NB4 (cell line): Measurements from ENCODE around the gene ZP1.
A peak's percentile ranks its signal among the peaks of the same experiment; 100 is the strongest.

Experiments
- DNase-seq: peaks from one replicate; pipeline ENCODE4 v3.0.0; 2010; ENCODE audit warnings: low read depth
- H3K4me3 ChIP-seq: one replicate; pipeline ENCODE4 v1.5.1; 2011; ENCODE audit warnings: mild to moderate bottlenecking, low read depth, low read length, moderate library complexity
- MAX ChIP-seq: IDR thresholded peaks from 2 replicates; pipeline ENCODE4 v1.6.1; 2011; ENCODE audit warnings: low read depth, low read length
- MYC ChIP-seq: IDR thresholded peaks from 2 replicates; pipeline ENCODE4 v1.6.1; 2011; ENCODE audit warnings: low read depth, low read length
- POLR2A ChIP-seq: IDR thresholded peaks from 2 replicates; pipeline ENCODE4 v1.6.1; 2011; ENCODE audit warnings: mild to moderate bottlenecking; ENCODE audit not compliant: insufficient read length; ENCODE audit errors: extremely low read depth
- TF ChIP-seq, protein P1 (sequence below): IDR thresholded peaks from one replicate; pipeline ENCODE4 v1.5.1; 2012; ENCODE audit warnings: low read depth, low read length

ZP1 gene

GRCh38 chr11:60858731-60859464 is 8.4 kb upstream of the ZP1 start:
- peak; percentile 49 for DNase-seq

DNA sequence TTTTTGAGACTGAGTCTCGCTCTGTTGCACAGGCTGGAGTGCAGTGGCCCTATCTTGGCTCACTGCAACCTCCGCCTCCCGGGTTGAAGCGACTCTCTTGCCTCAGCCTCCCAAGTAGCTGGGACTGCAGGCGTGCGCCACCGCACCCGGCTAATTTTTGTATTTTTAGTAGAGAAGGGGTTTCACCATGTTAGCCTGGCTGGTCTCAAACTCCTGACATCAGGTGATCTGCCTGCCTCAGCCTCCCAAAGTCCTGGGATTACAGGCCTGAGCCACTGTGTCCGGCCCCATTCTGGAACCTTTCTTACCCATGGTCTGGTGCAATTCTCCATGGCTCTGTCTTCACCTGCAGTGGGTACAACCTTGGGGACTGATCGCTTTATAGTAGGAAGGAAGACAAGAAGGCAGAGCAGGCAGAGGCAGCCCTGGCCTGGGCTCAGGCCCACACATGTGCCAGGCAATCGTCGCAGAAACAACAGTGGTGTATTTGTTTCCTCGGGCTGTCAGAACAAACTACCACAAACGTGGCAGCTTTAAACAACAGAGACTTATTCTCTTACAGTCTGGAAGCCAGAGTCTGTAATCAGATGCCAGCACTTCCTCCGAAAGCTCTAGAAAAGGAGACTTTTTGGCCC is 7.6 kb upstream of the ZP1 start:
- DNase-seq: no peak
- no peak overlapping the region for H3K4me3 ChIP-seq
- no peak for TF ChIP-seq MAX
- no peak for TF ChIP-seq POLR2A
- TF ChIP-seq, protein P1, sequence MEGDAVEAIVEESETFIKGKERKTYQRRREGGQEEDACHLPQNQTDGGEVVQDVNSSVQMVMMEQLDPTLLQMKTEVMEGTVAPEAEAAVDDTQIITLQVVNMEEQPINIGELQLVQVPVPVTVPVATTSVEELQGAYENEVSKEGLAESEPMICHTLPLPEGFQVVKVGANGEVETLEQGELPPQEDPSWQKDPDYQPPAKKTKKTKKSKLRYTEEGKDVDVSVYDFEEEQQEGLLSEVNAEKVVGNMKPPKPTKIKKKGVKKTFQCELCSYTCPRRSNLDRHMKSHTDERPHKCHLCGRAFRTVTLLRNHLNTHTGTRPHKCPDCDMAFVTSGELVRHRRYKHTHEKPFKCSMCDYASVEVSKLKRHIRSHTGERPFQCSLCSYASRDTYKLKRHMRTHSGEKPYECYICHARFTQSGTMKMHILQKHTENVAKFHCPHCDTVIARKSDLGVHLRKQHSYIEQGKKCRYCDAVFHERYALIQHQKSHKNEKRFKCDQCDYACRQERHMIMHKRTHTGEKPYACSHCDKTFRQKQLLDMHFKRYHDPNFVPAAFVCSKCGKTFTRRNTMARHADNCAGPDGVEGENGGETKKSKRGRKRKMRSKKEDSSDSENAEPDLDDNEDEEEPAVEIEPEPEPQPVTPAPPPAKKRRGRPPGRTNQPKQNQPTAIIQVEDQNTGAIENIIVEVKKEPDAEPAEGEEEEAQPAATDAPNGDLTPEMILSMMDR: no peak
- TF ChIP-seq MYC: no peak

More at GRCh38 chr11:60858731-60859464, 8.4 kb upstream of the ZP1 start:
- H3K4me3 ChIP-seq: no peak overlapping the region
- TF ChIP-seq POLR2A (no peak), MYC (no peak), MAX (no peak)
- TF ChIP-seq, protein P1: no peak

DNA sequence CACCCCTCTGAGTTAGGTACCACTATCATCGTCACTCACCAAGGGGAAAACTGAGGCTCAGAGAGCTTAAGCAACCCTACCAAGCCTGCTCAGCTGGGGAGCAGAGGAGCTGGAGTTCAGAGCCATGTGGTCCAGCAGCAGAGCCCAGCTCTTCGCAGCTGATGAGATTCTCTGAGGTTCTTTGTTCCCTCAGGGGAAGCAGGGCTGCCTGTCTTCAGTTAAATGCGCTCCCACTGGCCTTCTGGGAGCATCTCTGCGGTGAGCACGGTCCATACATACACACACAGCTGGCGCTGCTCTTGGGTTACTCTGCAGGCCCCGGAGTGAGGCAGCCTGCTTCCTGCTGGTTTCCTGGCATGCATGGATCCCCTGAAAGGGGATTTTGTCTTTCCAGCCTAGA is 6.4 kb upstream of the ZP1 start:
- DNase-seq: no peak
- H3K4me3 ChIP-seq: no peak overlapping the region
- TF ChIP-seq, protein P1: no peak
- TF ChIP-seq MAX: no peak
- TF ChIP-seq MYC: no peak
- no peak for TF ChIP-seq POLR2A

DNA sequence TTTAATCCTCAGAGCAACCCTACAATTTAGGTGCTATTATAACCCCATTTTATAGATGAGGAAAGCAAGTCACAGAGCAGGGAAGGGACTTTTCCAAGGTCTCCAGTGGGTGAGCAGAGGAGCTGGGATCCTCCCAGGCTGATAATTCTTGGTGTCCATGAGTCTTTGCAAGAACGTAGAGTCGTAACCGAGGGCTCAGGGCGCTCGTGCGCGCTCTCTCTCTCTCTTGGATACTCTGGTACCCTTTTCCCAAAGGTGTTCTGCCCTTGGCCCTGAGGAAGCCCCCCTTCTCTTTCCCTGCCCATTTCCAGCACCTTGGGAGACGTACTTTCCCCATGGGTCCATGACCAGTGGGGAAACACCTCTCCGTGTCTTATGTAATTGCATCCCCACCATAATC is 5.2 kb upstream of the ZP1 start:
- no peak overlapping the region for H3K4me3 ChIP-seq
- no peak for DNase-seq
- TF ChIP-seq, protein P1: no peak
- no peak for TF ChIP-seq MAX
- TF ChIP-seq POLR2A: no peak
- no peak for TF ChIP-seq MYC

DNA sequence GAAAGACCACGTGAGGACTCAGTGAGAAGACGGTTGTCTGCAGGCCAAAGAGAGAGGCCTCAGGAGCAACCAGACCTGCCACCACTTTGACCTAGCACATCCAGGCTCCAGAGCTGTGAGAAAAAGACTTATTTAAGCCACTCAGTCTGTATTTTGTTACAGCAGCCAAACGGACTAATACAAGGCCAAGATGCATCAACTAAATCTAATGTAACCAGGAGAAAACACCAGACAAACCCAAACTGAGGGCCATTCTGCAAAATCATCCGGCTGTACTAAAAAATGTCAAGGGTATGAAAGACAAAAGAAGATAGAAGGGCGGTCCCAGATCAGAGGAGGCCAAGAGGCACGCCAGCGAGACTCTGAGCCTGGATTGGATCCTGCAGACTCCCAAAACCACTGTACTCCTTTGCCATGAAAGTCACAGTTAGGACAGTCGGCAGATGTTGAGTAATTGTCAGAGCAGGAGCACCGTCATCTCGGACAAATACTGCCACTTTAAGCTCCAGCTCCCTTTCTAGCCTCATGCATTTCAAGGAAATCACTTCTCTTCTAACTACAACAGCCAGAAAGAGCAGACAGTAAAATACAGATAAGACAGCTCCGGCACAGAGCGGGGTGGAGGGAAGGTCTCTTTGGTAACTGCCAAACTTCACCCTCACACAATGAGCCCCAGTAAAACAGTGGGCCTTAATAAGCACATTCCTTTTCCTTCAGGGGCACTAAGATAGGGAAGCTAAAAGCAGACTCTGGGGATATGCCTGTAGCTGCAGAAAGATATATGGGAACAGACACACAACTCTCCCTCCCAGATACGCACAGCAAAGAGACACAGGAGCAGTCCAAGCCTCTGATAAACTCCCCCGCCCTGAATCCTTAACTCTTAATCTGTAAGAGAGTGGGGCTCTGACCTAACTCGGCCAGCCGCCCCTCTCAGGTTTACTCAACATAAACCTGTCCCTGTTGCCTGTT is 3.5 kb upstream of the ZP1 start:
- H3K4me3 ChIP-seq: no peak overlapping the region
- DNase-seq: no peak
- no peak for TF ChIP-seq MYC
- TF ChIP-seq, protein P1: no peak
- no peak for TF ChIP-seq MAX
- no peak for TF ChIP-seq POLR2A
